ENCODE data around the gene CDK5RAP2. TPM values are rescaled to one million over a fixed set of nuclear protein-coding genes. Genes with fewer than 3 reads are reported as not detected.

The CDK5RAP2 gene
- total RNA-seq, 2 experiments from 2014 or later: 76.0 to 81.6 TPM

DNA sequence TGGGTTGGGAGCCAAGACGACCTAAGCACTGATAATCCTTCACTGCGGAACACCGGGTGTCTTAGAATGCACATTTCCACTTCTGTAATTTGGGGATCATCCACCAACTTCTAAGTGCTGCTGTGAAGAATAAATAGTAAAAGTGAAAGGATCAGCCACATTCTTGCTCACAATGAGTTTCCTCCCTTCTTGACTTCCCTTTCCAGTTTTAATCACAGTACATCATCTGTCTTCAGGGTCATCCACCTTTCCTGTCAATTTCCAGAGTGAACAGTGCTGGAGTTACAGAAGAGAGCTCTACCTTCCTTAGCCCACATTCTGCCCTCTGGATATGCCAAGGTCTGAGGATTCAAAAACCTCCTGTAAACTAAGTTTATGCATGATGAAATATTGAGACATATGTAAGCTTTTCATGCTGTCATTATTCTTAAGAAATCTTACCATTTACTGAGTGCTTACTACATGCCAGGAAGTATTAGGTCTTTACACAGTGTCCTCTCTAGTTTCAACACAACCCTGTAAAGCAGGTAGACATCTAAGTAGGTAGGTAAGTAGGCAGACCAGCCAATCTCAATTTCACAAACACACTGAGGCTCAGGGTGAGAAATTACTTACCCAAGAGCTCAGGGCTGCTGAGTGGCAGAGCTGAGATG is 105.2 kb downstream of the CDK5RAP2 start:
- Histone ChIP-seq H3K79me2 (ENCODE audit: insufficient read depth, low read depth, low read length) (no peaks in the 10 kb centered on the region), H3K4me1 (ENCODE audit: insufficient read depth, low read length, poor library complexity, severe bottlenecking) (no peaks in the 10 kb centered on the region), H3K36me3 (ENCODE audit: insufficient read depth, low read length) (peaks cover 98% of the 10 kb centered on the region), H4K20me1 (ENCODE audit: insufficient read depth, low read length) (no peaks in the 10 kb centered on the region), H3K4me3 (ENCODE audit: low read depth, low read length, poor library complexity, severe bottlenecking) (no peak overlapping the region), H3K27ac (ENCODE audit: low read depth, low read length, poor library complexity, severe bottlenecking) (no peak overlapping the region), H2AFZ (ENCODE audit: low read length) (no peak overlapping the region), H3K9me3 (ENCODE audit: low read length) (no peaks in the 10 kb centered on the region), H3K4me2 (ENCODE audit: low read length) (no peak overlapping the region), H3K9me2 (ENCODE audit: insufficient read depth, low read length) (no peaks in the 10 kb centered on the region)
- intact Hi-C loops (cut with micrococcal nuclease; ENCODE audit: unreplicated experiment): no loop called here
- no peak for DNase-seq (ENCODE audit: low spot score)
- CTCF ChIA-PET (ENCODE audit: unreplicated experiment): no interaction called here
- BruUV-seq (replicated peaks): no TSS peak
- no peak for TF ChIP-seq EZH2phosphoT487 (IDR thresholded peaks at IDR 0.05; ENCODE audit: borderline replicate concordance, low read depth, low read length)
- TF ChIP-seq, protein P1, sequence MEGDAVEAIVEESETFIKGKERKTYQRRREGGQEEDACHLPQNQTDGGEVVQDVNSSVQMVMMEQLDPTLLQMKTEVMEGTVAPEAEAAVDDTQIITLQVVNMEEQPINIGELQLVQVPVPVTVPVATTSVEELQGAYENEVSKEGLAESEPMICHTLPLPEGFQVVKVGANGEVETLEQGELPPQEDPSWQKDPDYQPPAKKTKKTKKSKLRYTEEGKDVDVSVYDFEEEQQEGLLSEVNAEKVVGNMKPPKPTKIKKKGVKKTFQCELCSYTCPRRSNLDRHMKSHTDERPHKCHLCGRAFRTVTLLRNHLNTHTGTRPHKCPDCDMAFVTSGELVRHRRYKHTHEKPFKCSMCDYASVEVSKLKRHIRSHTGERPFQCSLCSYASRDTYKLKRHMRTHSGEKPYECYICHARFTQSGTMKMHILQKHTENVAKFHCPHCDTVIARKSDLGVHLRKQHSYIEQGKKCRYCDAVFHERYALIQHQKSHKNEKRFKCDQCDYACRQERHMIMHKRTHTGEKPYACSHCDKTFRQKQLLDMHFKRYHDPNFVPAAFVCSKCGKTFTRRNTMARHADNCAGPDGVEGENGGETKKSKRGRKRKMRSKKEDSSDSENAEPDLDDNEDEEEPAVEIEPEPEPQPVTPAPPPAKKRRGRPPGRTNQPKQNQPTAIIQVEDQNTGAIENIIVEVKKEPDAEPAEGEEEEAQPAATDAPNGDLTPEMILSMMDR (conservative IDR thresholded peaks at IDR 0.05; ENCODE audit: low read length): no peak
- POLR2A ChIA-PET: interaction anchor here (1.3 kb wide), 1 partner anchor 14 kb away, joined by 3 read pairs; no protein-coding TSS in a partner anchor

DNA sequence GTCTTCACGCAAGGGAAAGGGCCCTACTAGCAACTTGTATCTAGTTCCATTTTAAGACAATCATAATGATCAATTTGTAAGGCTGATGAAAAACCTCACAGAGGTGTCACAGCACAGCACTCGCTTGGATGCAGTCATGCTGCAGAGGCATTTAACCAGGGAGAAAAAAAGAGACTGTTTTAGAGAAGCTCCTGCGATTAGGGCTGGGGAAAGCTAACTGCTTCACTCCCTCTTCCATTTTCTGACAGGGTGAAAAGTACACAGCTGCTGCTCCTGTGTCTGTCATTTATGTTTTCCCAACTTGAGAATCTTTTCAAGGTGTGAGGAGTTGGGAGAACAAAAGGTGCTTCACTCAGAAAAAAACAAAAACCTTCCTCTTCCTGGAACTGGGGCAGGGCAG is 106.4 kb downstream of the CDK5RAP2 start:
- no TSS peak for BruUV-seq (replicated peaks)
- Histone ChIP-seq H3K4me2 (ENCODE audit: low read length) (no peak overlapping the region), H3K27ac (ENCODE audit: low read depth, low read length, poor library complexity, severe bottlenecking) (no peak overlapping the region), H3K79me2 (ENCODE audit: insufficient read depth, low read depth, low read length) (no peaks in the 10 kb centered on the region), H3K36me3 (ENCODE audit: insufficient read depth, low read length) (peaks cover 97% of the 10 kb centered on the region), H3K4me1 (ENCODE audit: insufficient read depth, low read length, poor library complexity, severe bottlenecking) (no peaks in the 10 kb centered on the region), H2AFZ (ENCODE audit: low read length) (no peak overlapping the region), H3K9me3 (ENCODE audit: low read length) (no peaks in the 10 kb centered on the region), H3K9me2 (ENCODE audit: insufficient read depth, low read length) (no peaks in the 10 kb centered on the region), H4K20me1 (ENCODE audit: insufficient read depth, low read length) (no peaks in the 10 kb centered on the region), H3K4me3 (ENCODE audit: low read depth, low read length, poor library complexity, severe bottlenecking) (no peak overlapping the region)
- ChIA-PET CTCF (ENCODE audit: unreplicated experiment) (no interaction called here), POLR2A (no interaction called here)
- no peak for TF ChIP-seq EZH2phosphoT487 (IDR thresholded peaks at IDR 0.05; ENCODE audit: borderline replicate concordance, low read depth, low read length)
- TF ChIP-seq, protein P1 (conservative IDR thresholded peaks at IDR 0.05; ENCODE audit: low read length): no peak
- DNase-seq (ENCODE audit: low spot score): no peak
- intact Hi-C loops (cut with micrococcal nuclease; ENCODE audit: unreplicated experiment): no loop called here

DNA sequence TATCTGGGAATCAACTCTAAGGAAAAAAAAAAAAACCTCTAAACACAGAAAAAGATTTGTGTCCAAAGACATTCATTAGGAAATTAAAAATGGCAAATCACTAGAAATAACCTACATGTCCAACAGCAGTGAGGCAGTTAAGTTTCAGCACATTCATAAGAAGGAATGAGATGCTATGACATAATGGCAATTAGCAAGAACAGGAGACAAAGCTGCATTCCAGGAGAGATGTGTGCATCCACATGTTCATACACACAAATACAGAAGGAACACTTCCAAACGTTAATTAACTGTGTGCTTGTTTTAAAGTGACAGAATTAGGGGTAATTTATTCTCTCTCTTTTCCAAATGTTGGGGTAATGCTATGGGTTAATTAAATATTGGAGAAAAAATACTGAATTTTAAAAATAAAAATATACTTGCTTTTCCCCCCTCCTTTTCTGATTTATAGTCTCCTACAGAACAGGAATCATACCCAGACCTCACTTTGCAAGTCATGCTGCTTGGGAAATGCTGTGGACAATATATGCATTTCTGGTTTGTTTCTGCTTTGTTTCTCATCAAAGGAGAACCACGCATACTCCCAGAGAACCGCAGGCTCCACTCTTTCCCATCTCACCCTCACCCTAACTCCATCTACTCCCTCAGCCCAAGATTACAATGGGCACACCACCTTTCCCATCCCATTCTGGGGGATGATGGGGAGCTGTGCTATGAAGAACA is 114.1 kb downstream of the CDK5RAP2 start:
- no peak for DNase-seq (ENCODE audit: low spot score)
- Histone ChIP-seq H4K20me1 (ENCODE audit: insufficient read depth, low read length) (no peaks in the 10 kb centered on the region), H3K9me3 (ENCODE audit: low read length) (no peaks in the 10 kb centered on the region), H3K4me3 (ENCODE audit: low read depth, low read length, poor library complexity, severe bottlenecking) (no peak overlapping the region), H3K27ac (ENCODE audit: low read depth, low read length, poor library complexity, severe bottlenecking) (no peak overlapping the region), H2AFZ (ENCODE audit: low read length) (no peak overlapping the region), H3K4me1 (ENCODE audit: insufficient read depth, low read length, poor library complexity, severe bottlenecking) (no peaks in the 10 kb centered on the region), H3K9me2 (ENCODE audit: insufficient read depth, low read length) (no peaks in the 10 kb centered on the region), H3K4me2 (ENCODE audit: low read length) (no peak overlapping the region), H3K36me3 (ENCODE audit: insufficient read depth, low read length) (peaks cover 87% of the 10 kb centered on the region), H3K79me2 (ENCODE audit: insufficient read depth, low read depth, low read length) (no peaks in the 10 kb centered on the region)
- no TSS peak for BruUV-seq (replicated peaks)
- ChIA-PET CTCF (ENCODE audit: unreplicated experiment) (no interaction called here), POLR2A (no interaction called here)
- no peak for TF ChIP-seq EZH2phosphoT487 (IDR thresholded peaks at IDR 0.05; ENCODE audit: borderline replicate concordance, low read depth, low read length)
- TF ChIP-seq, protein P1 (conservative IDR thresholded peaks at IDR 0.05; ENCODE audit: low read length): no peak
- intact Hi-C loops (cut with micrococcal nuclease; ENCODE audit: unreplicated experiment): no loop called here

All from OCI-LY7 (cell line).